Nucleus accumbens (tissue), 56 donors: ENCODE measurements around the gene TMED6.

Experiments used
- DNase-seq, 56 donors: peaks; one replicate each; lab custom pipeline; 2025; lab: John Stamatoyannopoulos, UW

TMED6 gene

DNA sequence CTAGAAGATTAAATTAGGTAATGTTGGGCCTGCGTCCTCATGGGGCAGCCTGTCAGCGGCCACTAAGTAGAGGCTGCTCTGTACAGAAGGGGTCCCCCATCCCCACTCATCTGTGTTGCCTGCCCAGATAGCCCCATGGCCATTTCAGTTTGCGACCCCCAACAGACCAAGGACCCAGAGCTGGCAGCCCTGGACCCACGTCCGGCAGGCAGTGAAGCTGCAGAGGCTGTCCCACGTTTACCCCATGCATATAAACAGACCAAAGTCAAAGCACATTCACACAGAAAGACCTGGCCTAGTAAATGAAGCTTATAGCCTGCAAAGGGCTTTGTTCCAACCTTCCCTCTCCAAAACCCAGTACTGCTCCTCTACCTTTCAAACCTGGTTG is 25.8 kb downstream of the TMED6 start:
- no peak for DNase-seq

DNA sequence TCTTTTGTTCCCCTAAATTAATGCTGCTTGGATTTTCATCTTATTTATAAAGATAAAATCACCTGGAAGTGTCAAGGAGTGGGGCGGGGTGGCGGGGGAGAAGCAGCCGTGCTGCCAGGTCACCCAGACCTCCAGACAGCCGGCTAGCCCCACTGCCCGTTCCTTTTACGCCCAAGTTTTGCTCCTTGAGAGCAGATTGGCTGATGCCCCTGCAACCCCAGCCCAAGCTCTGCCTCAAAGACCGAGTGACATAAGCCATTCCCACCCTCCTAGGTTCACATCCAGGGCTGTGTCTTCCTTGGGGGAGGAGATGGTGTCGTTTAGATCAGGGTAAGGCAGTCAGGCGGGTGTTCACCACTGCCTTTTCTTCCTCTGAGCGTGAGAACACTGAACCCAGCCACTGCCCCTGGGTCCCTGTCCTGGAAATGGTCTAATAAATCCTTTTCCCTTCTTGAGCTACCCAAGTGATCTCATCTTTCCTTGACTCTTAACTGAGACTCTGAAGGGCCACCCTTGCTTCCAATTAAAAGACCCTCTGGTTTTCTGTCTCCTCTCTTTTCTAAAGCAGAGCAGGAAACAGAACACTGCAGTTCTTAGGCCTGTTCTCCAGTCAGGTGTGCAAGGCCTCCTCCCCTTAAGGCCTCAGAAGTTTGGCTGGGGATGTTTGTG is 26.9 kb downstream of the TMED6 start:
- no peak for DNase-seq

DNA sequence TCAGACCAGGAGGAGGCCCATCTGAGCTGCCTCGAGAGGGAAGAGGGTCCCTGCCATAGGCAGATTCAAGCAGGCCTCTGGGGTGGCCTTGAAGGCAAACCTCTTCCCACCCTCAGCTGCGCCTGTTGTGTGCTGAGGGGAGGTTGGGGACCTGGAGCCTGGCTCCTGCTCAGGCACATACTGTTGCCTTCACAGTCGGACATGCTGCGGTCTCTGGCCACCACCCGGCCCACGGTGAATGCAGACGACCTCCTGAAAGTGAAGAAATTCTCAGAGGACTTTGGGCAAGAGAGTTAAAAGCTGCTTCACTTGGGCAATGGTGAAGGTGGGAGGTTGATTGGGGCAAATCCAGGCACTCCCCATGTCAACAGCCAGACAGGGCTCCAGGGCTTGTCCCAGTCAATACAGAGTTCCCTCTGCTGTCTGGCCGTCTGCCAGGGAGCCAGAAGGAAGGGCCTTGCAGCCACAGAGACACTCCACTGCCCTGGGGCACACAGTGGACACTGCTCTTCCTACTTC is 27.5 kb downstream of the TMED6 start:
- DNase-seq: peak in 17 of 56 donors; percentile 2 to 59 (median 19)

DNA sequence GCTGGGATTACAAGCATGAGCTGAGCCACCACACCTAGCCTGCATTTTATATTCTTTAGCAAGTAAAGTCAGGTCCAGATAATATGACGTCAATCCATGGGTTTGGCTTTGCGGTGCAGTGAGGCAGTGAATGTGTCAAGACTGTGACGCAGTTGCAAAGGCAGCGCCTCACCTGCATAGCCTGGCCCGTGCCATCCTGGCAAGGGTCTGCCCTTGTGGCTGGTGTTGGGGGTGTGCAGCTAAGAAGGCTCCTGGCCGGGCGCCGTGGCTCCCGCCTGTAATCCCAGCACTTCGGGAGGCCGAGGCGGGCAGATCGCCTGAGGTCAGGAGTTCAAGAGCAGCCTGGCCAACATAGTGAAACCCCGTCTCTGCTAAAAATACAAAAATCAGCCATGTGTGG is 28.2 kb downstream of the TMED6 start:
- no peak for DNase-seq

DNA sequence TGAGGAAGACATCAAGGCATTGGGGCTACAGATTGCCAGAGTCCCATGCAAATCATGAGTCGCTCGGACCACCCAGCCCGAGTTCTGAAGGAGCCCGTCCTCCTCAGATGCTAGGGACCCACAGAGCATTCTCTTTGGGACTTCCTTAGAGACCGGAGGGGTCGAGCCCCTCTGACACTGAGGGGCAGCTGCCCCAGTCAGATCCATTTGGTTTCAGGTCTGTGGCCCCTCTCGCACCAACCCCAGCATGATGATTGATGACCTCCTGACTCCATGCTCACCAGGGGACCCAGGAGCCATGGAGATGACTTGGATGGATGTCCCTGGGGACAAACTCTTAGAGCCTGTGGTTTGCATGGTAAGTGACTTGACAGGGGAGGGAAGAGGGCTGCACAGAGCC is 29.2 kb downstream of the TMED6 start:
- DNase-seq: no peak

DNA sequence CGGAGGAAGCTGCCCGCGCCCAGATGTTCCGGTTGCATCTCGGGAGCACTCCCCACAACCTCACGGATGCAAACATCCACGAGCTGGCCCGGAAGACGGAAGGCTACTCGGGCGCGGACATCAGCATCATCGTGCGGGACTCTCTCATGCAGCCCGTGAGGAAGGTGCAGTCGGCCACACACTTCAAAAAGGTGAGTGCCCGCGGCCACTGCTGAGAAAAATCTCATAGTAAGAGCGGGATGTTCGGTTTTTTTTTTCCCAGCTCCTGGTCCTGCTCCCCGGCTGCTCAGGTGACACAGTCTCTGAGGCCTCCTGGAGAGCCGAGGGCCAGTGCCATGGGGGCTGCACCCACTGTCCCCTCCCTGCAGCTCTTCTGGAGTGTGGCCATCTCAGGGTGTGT is 30.5 kb downstream of the TMED6 start:
- DNase-seq: no peak

DNA sequence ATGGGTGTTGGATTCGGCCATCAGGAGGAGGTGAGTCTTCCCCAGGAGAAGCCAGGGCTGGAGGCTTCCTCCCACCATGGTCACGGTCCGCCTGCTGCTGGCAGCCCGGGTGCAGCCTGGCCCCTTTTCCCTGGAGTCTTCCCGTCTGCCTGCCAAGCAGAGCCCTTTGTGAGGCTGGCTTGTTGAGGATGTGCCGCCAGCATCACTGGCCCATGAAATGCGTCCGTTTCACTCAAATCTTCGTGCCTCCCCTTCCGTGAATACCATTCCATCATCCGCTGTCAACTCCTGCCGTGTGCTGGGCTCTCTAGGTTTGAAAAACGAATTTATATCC is 30.9 kb downstream of the TMED6 start:
- no peak for DNase-seq

DNA sequence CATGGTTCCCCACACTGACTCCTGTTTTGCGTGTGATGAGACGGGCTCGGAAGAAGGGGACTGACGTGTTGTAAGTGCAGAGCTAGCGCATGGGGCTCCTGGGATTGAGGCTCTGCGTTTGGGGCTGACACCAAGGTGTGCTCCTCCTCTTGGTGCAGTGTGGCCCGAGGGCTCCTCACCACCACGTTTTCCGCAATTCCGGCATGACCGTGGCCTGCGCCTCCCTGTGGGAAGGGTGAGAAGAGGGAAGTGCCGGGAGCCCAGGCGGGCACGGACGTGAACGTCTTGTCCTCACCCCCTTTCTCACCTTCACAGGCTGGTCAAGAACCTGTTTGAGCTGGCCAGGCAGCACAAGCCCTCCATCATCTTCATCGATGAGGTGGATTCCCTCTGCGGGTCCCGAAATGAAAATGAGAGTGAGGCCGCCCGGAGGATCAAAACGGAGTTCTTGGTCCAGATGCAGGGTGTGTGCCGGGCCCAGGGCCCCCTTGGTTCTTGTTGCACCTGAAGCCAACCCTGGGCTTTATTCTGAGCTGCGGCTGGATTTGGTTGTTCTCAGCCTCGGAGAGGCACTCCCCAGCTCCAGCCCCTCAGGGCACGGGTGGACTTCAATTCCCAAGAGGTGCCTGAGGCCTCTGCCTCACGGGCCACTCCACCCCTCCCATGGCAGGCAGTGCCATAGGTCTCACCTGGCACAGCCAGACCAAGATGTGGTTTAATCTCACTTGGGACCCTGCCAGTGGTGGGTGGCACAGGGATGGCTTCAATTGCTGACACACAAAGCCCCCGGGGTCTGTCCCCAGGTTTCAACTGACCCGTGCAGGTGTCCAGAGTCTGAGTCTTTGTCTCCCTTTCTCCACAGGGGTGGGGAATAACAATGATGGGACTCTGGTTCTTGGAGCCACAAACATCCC is 31.5 kb downstream of the TMED6 start:
- no peak for DNase-seq

DNA sequence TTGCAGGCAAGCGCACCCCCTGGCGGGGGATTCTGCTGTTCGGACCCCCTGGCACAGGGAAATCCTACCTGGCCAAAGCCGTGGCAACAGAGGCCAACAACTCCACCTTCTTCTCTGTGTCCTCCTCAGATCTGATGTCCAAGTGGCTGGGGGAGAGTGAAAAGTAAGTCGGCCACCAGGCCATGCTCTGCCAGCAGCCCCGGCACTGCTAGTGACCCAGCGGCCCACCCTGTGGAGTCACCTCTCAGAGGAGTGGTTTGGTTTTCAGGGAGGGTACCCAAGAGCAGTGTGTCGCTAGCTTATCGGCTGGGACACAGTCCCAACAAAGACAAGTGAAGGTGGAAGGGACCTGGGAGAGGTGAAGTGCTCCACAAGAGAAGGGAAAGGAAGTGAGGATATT is 32.2 kb downstream of the TMED6 start:
- no peak for DNase-seq

DNA sequence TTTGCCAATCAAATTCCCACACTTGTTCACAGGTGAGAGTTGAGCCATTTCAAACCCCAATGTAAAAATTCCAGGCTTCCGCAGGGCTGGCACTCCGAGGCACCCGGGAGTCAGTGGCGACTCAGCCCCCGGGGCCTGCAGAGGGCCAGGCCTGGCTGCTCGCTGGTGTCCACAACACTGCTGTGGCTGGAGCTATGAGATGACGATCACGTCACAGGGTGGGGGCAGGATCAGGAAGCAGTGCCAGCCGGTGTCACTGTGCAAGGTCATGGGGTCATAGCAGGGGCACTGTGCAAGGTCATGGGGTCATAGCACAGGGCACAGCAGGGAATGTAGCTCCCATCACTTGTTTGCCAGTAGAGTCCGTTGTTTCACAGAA is 32.7 kb downstream of the TMED6 start:
- no peak for DNase-seq

DNA sequence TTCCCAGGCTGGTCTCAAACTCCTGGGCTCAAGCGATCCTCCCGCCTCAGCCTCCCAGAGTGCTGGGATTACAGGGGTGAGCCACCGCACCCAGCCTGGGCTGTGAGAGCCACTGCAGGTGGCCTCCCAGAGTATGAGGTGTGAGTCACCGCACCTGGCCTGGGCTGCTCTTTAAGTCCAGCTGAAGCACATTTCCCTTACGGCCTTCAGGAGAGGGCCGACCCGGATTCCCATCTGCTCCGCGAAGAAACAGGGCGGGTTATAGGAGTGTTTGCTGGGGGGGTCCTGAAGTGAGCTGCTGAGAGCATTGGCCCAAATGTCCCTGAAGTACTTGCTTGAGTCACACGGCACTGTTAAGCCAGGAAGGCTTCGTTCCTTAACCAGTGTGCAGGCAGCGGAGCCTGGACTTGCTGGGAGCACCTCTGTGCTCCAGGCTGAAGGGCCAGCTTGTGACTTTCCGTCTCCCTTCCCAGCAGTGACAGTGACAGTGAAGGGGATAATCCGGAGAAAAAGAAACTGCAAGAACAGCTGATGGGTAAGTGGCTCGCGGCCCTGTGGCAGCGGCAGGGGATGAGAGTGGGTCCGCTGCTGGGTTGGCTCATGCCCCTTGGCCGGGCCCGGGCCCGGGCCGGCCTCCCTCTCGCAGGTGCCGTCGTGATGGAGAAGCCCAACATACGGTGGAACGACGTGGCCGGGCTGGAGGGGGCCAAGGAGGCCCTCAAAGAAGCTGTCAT is 33.2 kb downstream of the TMED6 start:
- DNase-seq: no peak

DNA sequence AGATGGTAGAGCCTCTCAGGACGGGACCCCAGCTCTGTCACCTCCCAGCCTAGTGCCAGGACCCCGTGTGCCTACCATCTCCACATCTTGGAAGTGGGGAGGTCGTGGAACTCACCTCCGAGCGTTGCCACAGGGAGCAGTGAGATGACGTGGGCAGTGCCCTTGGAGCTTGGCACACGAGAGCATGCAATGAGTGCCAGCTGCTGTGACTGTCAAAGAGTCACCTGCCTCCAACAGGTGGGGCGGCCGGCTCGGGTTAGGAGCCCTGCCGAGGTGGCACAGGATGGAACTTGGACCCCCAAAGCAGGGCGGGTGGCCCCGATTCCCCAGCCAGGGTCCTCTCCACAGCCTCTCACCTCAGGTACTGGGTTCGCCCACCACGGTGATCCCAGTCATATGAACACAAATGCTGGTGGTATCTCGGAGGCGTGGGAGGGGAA is 35.0 kb downstream of the TMED6 start:
- DNase-seq: no peak

DNA sequence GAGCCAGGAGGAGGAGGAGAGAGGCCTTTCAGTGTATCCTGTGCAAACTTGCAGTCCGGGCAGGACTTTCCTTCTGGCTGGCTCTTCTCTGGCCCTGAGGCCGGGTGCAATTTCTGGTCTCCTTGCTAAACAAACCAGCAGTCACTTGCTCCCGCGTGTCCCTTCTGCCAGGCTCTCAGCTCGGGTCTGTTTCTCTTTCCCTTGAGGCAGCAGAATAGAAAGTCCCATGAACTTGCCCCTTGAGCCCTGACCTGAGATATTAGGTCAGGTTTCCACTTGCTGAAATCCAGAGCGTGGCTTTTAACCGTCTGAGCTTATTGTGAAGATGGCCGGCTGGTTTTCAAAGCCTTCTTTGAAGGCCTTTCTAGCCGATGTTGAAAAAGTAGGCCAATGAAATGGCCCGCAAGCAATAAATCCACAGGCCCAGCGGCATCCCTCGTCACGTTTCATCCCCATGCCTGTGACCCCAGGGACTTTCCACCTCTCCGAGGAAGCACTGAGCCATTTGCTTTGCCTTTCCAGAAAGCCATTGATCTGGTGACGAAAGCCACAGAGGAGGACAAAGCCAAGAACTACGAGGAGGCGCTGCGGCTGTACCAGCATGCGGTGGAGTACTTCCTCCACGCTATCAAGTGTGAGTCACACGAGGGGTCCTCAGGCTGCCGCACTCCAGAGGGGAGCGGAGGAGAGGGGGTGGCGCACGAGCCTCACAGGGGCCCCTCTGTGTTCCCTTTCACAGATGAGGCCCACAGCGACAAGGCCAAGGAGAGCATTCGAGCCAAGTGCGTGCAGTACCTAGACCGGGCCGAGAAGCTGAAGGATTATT is 35.9 kb downstream of the TMED6 start:
- peak in 3 of 56 donors; percentile 16 to 27 (median 26) for DNase-seq

DNA sequence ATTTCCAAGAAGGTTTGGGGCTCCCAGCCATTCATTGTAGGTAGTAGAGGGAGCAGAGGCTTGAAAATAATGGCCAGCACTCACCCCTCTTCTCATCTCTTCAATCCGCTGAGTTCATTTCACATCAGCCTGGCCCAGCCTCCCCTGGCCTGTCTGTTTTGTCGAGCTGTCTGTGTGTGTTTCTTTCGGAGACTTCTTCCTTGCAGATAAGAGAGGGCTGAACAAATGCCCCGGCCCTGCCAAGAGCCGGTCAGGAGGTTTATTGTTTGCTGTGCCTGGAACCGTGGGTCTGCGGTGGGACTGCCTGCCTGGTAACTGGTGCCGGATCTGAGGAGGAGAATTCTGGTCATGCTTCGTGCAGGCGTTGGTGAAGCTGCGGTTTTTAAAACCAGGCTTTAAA is 37.1 kb downstream of the TMED6 start:
- no peak for DNase-seq

DNA sequence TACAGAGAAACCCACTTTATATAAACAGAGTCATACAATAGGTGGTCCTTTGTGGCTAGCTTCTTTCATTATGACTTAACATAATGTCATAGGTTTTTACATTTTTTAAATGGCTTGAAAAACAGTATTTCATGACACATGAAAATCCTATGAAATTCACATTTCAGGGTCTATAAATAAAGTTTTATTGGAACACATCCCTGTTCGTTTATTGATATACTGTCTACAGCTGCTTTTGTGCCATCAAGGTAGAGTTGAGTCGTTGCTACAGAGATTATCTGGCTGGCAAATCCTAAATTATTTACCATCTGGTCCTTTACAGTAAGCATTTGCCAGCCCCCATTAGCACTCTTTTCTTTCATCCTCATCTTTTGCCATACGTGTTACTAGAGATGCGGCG is 38.1 kb downstream of the TMED6 start:
- no peak for DNase-seq

DNA sequence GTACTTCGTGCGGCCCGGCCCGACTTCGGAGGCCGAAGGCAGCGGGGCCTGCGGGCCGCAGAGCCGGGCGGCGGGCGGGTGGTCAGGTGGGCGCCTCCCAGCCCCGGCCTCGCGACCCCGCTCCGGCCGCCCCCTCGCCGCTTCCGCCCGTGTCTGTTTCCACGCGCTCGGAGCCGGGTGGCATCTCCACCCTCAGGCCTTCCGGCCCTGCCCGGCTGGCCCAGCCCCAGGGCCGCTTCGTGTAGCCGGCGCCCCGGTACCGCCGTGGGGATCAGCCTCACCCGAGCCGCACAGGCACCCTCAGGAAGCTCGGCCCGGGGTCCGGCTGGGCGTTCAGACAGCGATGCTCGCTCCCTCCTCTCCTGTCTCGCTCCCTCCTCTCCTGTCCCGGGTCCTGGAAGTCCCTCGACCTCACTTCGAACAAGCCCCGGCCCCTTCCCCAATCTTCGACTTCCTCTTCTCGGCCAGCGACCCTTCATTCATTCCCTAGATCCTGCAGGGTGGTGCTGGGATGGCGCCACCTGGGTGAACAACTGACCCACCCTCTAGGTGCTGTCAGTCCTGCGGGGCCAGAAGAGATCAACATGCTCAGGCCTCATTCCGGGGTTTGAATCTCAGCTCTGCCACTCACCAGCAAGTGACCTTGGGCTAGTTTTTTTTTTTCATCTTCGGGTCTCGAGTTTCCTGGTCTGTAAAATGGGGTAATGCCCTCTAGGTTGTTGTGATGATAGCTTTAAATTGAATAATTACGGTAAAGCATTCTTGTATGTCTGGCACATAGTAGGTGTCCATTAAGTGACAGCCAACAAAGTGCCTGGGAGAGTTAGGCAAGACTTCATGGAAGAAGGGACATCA is 39.8 kb downstream of the TMED6 start:
- peak in 7 of 56 donors; percentile 27 to 59 (median 47) for DNase-seq

DNA sequence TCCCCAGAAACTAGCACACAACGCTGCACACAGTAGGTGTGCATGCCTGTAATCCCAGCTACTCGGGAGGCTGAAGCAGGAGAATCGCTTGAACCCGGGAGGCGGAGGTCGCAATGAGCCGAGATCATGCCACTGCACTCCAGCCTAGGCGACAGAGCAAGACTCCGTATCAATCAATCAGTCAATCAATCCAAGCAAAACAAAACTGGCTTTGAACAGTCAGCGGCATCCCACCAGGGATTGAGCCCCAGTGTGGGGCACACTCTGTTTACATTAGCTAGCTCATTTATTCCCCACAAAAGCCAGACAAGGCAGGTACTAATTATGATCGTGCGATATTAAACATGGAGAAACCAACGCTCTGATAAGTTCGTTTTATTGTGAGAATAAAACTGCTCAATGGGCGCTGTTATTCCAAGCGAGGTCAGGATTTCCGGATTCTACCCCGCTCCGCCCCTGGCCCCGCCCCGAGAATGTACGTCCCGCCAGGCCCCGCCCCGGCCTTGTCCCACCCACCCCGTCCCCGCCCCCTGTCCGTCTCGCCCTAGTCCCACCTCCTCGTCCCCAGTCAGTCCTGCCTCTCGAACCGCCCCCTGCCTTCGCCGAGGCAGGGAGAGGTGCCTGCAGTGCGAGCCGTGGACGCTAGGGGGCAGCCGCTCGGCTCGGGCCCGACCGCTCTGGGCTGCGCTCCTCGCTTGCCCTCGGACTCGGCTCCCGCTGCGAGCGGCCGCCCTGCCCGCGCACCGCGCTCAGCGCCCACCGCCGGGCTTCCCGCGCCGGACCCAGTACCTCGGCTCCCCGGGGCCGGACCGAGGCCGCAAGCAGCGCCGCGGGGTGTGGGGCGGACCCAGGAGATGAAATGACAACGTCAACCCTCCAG is 40.7 kb downstream of the TMED6 start, which contains the start of gene VPS4A:
Gene VPS4A (plus strand): TSS at position 698 of the 880 bp plus-strand sequence. CDS start 162 bp downstream, at position 860.
- DNase-seq: peak; percentile 68 to 99 (median 95)

DNA sequence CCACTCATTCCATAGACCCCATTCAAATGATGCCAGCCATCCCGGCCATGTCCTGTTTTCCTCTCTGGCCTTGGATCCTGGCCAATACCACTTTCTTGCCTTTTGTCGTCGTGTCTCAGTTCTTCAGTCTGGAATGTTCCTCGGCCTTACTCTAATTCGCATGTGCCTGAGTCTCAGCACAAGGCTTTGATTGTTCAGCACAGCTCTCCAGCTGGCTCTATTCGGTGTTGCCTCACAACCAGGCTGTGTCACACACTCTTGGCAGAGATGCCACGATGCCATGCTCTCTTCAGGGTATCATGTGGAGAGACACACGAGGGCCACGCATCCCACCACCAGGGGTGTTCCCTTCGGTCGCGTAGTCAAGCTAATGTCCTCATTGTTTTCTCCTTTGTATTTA is 42.3 kb downstream of the TMED6 start:
- peak in 48 of 56 donors; percentile 6 to 87 (median 50) for DNase-seq
